ENCODE measurements around the gene ILDR2.

ILDR2 gene

GRCh38 chr1:166969074-166969677, 6.2 kb downstream of the ILDR2 start:
- no peak for DNase-seq

- no peak for DNase-seq
Observed at GRCh38 chr1:166960858-166961474, 14.4 kb downstream of the ILDR2 start.

DNA sequence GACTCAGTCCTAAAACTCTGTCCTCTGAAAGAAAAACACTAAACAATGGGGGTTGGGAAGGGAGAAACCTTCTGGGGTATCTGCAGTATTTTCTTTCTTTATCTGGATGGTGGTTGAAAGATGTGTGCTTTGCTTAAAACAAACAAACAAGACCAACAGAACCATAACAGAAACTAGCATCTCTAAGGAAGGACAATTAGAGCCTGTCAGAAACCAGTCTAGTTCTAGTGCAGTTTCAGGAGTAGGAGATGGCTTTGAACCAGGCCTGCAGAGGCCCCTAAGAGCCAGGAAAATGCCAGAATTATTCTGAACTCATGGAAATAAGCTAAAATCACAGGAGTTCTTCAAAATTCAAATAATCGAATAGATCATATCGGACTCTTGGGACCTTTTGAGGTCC, 18.5 kb downstream of the ILDR2 start:
- no peak for DNase-seq

DNA sequence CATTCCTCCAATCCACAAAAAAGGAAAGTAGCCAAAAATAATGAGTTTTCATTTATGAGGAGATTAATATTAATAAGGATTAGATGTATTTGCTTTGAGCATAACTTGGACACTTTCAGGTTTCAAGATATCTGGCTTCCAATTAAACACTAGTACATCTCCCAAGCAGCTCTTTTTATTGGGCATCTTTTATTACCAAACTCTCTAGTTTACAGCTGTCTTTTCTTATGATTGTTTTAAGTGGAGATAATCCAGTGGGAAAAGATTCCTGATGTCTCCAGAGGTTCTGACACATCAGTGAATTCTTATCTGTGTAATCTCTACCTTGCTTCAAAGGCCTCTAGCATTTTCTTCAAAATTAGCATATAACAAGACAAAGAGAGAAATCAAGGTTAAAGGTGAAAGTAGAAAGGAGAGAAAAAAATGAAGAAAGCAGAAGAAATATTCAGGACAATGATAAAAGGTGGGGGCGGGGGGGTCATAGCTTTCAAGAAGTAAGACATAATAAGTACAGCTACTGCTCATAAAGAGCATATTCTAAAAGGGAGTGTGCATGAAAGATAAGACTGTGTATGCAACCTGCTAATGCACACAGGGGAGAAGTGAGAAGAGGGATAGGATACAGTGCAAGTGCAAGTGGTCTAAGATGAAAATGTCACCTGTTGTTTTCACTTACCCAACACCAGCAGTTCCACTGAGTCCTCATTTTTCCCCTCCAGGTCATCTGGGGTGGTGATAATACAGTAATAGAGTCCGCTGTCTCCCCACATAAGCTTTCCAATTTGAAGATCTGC, 19.1 kb downstream of the ILDR2 start:
- DNase-seq = no peak

GRCh38 chr1:166953491-166953890, 21.8 kb downstream of the ILDR2 start:
- no peak for DNase-seq

DNA sequence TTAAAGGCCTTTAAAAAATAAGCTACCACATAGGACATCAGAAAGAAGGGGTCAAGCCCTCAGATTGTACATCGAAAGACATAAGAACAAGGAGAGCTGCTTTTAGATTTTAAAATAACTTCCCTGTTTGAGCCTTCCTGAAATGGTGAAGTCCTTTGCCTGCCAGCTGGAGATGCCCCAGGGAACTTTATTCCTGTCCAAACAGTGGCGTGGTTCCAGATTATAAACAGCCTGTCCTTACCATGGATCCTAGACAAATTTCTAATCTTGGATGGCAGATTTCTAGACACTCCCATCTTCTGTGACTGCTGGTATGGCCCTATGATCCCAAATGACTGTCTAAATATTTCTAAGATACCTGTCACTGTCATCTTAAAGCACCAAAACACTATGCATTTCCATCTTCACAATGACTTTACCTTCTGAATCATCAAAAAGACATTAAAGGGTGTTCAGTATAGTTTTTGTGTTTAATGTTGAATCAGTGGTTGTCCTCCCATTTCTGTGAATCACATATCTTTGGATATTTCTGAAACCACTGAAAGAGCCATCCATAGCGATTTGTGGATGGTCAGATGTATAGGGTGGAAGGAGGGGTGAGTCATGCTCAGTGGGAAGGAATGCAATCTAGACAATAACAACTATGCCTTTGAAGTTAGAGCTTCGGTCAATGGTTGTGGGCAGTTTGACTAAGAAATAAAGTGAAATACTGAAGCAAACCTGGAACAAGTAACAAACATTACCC, 23.2 kb downstream of the ILDR2 start:
- no peak for DNase-seq

DNA sequence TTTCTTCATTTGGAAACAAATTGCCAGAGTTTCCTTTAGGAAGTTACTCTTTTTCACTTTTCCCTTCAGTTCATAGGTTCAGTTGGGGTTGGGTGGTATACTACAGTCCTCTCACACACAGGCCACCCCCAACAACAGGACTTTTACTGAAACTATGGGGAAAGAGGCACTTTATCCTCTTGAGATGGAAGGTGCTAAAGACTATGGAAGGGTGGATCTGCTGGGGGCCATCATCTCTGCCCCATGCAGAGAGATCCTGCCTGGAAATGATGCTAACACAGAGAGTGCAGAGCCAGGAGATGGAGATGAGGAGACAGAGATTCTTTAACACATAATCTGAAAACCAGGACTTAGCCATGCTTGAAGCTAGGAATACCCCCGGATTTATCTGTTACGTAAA, 24.3 kb downstream of the ILDR2 start:
- DNase-seq = no peak

DNA sequence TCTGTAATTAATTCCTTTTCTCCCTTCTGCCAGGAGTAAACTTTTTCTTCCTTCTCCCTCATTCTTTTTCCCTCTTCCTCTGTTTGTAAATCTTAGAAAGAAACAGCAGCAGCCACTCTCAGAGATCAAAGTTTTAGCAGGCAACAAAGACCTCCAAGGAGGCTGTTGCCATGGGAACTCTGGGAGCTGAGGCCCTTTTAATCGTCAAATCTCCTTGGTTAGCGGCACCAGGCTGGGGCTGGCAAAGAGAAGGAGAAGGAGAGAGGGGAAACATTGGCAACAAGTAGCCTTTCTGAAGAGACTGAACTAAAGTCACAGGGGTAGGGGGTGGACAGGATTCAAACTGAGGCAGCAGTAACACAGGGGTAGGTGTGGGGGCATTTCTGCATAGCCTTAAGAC, 25.2 kb downstream of the ILDR2 start:
- DNase-seq = no peak

DNA sequence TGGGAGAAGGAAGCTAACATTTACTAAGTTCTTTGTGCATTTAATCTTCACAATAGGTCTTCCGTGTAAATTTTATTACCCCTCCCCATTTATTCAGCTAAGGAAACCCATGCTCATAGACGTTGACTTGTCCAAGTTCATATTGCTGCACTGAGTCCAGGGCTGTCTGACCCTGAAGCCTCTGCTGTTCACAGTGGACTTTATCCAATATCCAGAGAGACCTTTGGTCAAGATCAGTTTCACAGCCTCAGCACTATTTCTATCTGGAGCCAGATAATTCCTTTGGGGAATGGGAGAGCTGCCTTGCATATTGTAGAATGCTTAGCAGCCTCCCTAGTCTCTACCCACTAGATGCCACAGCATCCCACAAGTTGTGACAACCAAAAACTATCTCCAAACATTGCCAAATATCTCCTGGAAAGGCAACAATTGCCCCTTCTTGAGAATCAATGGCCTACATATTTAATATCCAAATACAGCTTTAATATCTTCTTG, 26.4 kb downstream of the ILDR2 start:
- DNase-seq = no peak

DNA sequence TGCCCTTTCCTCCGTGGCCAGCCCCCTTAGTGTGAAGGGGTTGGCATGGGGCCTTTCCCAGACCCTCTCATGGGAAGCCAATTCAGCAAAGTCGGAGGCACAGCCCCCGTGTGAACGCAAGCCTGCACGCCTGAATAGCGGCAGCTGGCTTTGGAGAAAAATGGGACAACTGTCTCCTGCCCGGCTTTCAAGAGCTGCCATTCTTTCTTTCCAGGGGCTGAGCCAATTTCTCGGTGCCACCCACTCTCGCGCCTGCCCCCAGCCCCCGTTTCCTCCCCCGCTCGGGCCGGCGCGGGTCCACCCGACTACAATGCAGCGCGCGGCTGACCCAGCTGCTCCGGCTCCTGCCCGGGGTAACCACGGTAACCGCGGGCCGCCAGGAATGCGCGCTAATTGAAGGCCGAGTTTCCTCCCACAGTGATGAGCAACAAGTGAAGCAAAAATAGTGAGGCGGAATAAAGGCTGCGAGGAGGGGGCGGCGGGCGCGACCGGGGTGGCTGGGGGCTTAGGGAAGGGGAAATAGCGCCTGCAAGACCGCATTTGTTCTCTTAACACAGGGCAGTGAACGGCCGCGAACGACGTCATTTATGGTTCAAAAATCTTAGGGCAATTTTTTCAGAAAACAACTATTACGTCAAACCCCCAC, 27.8 kb downstream of the ILDR2 start:
- DNase-seq = no peak

DNA sequence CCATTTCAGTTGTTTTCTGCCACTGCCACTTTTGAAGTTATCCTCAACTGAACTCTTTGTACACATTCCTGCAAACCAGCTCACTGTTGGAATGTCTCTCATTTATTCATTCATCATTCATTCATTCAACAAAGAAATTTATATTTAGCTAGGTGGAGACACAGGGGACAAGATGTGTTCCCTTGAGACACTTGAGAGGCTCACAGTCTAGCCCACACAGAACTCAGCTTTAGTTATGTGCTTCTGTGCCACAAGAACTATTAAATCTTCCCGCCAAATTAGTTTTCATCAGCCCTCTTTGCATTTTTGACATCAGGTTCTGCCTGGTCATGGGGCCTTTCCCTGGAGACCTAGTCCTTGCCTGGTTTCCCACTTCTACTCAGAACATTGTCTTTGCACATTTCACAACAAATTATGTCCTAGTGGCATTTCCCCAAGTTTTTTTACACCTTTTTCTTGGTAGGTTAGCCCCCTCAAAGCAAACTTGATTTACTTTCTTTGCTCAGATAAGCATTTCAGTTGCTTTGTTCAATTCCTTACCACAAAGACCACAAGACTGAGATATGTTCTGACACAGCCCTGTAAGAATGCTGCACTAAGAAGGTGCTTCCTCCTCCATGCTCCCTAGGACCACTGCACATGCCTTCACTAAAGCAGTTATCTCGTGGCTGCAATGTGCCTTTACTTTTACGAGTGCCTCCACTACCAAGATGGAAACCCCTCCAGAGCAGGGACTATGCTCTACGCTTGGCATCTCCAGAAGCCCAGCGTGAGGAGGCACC, 31.0 kb downstream of the ILDR2 start:
- DNase-seq = no peak

- DNase-seq = peak; percentile 56
Observed at GRCh38 chr1:166939741-166940375, 35.5 kb downstream of the ILDR2 start.

DNA sequence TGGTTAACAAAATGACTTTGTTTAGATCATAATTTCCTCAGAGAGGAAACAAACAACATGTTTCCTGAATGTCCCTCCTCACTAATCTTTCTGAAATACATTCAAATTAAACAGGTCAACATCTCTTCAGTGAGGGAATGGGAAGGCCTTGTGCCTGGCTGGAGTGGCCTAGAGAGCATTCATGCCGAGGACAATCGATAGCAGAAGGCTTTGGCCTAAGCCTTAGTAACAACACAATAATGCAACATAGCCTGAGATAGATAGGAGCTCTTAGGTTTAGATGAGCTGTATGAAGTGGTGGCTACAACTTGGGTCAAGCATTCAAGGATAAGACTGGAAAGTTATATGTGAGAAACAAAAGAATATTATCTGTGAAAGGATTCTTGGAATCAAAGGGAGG, 37.4 kb downstream of the ILDR2 start:
- DNase-seq = no peak

- no peak for DNase-seq
Observed at GRCh38 chr1:166937329-166937728, 38.0 kb downstream of the ILDR2 start.

DNA sequence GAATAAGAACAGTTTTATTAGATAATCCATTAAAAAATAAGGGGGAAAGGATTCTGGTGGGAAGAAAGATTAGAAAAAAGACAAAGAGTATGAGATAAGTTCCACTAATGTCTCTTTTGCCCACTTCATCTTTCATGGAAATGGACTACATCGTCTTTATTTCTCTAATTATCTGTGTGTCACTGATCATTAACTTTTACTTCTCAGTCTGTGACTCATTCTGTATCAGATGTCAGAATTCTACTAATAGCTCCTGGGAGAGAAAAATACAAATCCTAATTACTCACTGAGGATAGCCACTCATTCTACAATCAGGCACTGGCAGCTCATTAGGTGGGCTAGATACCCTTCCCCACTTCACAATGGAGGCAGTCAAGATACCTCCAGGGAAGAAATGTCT, 41.7 kb downstream of the ILDR2 start:
- no peak for DNase-seq

DNA sequence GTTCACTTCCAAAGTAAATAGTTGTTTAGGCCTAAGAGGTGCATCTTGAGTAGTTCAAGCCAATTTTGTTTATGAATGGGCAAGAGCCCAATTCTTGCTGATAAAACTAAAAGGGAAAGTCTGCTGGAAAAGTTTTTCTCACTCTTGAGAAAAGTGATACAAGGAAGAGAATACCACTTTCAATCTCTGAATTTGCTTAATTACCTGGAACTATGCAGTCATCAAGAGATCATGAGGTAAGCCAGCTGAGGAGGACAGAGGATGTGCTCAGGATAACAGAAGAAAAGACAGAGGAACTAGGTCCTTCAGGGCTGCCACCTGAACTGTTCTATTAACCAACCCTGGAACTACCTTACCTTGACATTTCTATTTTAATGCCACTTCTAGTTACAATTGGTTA, 42.2 kb downstream of the ILDR2 start:
- DNase-seq = no peak

DNA sequence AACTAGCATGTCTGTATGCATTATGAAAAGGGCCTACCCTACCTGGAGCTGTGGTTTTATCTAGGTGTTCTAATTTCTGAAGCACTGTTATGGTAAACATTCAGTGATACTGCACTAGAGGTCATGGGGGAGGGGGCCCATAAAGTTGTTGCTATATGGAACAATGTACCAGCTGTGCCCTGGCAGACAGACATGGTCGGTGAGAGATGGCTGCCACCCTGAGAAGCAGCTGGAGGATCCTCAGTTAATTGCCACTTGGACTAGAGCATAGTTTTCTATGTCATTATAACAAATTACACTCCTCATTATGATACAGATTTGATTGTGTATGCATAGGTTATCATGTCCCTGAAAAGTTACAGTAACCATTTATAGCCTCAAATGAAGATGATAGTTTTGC, 45.4 kb downstream of the ILDR2 start:
- DNase-seq = no peak

GRCh38 chr1:166927701-166928100, 47.6 kb downstream of the ILDR2 start:
- no peak for DNase-seq

- no peak for DNase-seq
Observed at GRCh38 chr1:166925810-166926478, 49.4 kb downstream of the ILDR2 start.

DNA sequence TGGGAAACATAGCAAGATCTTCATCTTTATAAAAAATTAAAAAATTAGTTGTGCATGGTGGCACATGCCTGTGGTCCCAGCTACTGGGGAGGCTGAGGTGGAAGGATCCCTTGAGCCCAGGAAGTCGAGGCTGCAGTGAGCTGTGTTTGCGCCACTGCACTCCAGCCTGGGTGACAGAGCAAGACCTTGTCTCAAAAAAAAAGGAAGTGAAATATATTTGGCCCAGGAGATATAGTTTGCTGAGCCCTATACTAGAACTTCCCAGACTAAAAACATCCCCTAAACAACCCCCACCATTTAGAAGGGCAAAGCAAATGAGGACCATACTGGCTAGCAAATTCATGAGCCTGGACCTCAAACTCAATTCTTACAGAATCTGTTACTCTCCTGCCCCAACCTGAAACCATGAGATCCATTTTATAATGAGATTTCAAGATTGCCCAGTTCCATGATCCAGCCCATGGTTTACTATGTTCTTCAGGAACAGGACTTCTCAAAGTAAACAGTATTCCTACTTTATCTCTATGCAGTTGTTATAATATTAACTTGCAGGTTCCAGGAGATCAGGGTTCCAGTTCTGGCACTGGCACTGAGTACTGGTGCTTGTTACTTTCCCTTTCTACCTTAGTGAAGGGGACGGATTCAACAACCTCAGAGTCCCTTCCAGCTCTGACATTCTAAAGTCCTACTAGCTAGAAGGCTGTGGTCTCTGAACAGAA, 50.4 kb downstream of the ILDR2 start:
- DNase-seq = no peak
